C4-2B (cell line): ENCODE data around the gene GALK1.

Experiments
- CTCF ChIP-seq: fragments of 450-650 bp; conservative IDR thresholded peaks from 2 replicates; pipeline ENCODE4 v1.5.1; 2017; ENCODE audit warnings: mild to moderate bottlenecking
- ZFX ChIP-seq: fragments of 450-650 bp; IDR thresholded peaks from 2 replicates; pipeline ENCODE4 v1.6.1; 2017

- no peak for TF ChIP-seq CTCF
- TF ChIP-seq ZFX, result no peak
These were observed 11.6 kb upstream of the GALK1 start for GRCh38 chr17:75776386-75777295.
